Central memory CD8-positive, alpha-beta T cell (primary cell): ENCODE measurements around the gene NFS1.
"Not testable (repeated sequence)": the region's sequence is repeated elsewhere in the genome, so short reads cannot be mapped to it uniquely, and the experiment has no call there.

Experiments
- ATAC-seq: fragments of 150-1000 bp; cut with Tn5 transposase; replicated peaks from 2 replicates; pipeline ENCODE4 v1.10.0; 2022; ENCODE audit warnings: mild to moderate bottlenecking, moderate FRiP score, moderate number of reproducible peaks; ENCODE audit not compliant: poor library complexity, severe bottlenecking; ENCODE audit errors: extremely low read depth
- DNase-seq, 2 donors: peaks; one replicate each; pipeline ENCODE4 v3.0.0; 2021; ENCODE audit warnings: low spot score in 2 of 2
- H3K27ac Mint-ChIP-seq: one replicate; pipeline ENCODE4 v1.8.0; 2022; ENCODE audit warnings: low read depth, mild to moderate bottlenecking, moderate library complexity, mixed read lengths
- H3K27me3 Mint-ChIP-seq: one replicate; pipeline ENCODE4 v1.8.0; 2022; ENCODE audit warnings: mixed read lengths
- H3K36me3 Mint-ChIP-seq: one replicate; pipeline ENCODE4 v1.8.0; 2022; ENCODE audit warnings: mild to moderate bottlenecking, moderate library complexity, mixed read lengths; ENCODE audit not compliant: insufficient read depth
- H3K4me1 Mint-ChIP-seq: one replicate; pipeline ENCODE4 v1.8.0; 2022; ENCODE audit warnings: mixed read lengths
- H3K4me3 Mint-ChIP-seq: one replicate; pipeline ENCODE4 v1.8.0; 2022; ENCODE audit warnings: mild to moderate bottlenecking, moderate library complexity, mixed read lengths
- H3K9me3 Mint-ChIP-seq: one replicate; pipeline ENCODE4 v1.8.0; 2022; ENCODE audit warnings: mixed read lengths

The NFS1 gene

GRCh38 chr20:35699127-35699956, at the start of gene NFS1, which contains the start of gene ROMO1:
Gene NFS1, minus strand, starts transcription at chr20:35699352. Its CDS starts 64 bp downstream, at chr20:35699288.
Gene ROMO1, plus strand, starts transcription at chr20:35699405. Its CDS starts 228 bp downstream, at chr20:35699633.
- ATAC-seq (peak; percentile 93), DNase-seq (peak; percentile 67 to 72)
- Mint-ChIP-seq H3K27ac (peak within 1 kb of the TSS; percentile 98), H3K36me3 (peaks cover 63% of the 10 kb centered on the region), H3K9me3 (no peaks in the 10 kb centered on the region), H3K4me3 (peak within 1 kb of the TSS; percentile 99), H3K27me3 (no peaks in the 10 kb centered on the region), H3K4me1 (peaks cover 42% of the 10 kb centered on the region)

- H3K4me3 Mint-ChIP-seq = peak overlapping the region; percentile 97
- peak overlapping the region; percentile 99 for H3K27ac Mint-ChIP-seq
- H3K4me1 Mint-ChIP-seq = peaks cover 39% of the 10 kb centered on the region
- H3K36me3 Mint-ChIP-seq = peaks cover 36% of the 10 kb centered on the region
- not testable (repeated sequence) for DNase-seq, H3K27me3 Mint-ChIP-seq, H3K9me3 Mint-ChIP-seq, ATAC-seq
Measured at GRCh38 chr20:35744492-35744841, 45.3 kb upstream of the NFS1 start.

GRCh38 chr20:35743693-35744491, 44.7 kb upstream of the NFS1 start:
- Mint-ChIP-seq H3K36me3 (peaks cover 40% of the 10 kb centered on the region), H3K4me3 (peak overlapping the region; percentile 97), H3K27ac (peak overlapping the region; percentile 99), H3K27me3 (no peaks in the 10 kb centered on the region), H3K9me3 (no peaks in the 10 kb centered on the region), H3K4me1 (peaks cover 43% of the 10 kb centered on the region)
- DNase-seq (no peak), ATAC-seq (no peak)

GRCh38 chr20:35742741-35743523, 43.8 kb upstream of the NFS1 start:
- no peak for ATAC-seq
- Mint-ChIP-seq H3K36me3 (peaks cover 50% of the 10 kb centered on the region), H3K4me3 (peak overlapping the region; percentile 97), H3K27me3 (no peaks in the 10 kb centered on the region), H3K4me1 (peaks cover 52% of the 10 kb centered on the region), H3K9me3 (no peaks in the 10 kb centered on the region), H3K27ac (peak overlapping the region; percentile 99)
- DNase-seq = no peak

GRCh38 chr20:35741892-35742740, 43.0 kb upstream of the NFS1 start, which contains the start of gene RBM39:
Gene RBM39, minus strand, starts transcription at chr20:35742260. Its CDS starts 1,386 bp downstream, at chr20:35740874.
- Mint-ChIP-seq H3K9me3 (no peaks in the 10 kb centered on the region), H3K36me3 (peaks cover 58% of the 10 kb centered on the region), H3K27ac (peak within 1 kb of the TSS; percentile 99), H3K4me3 (peak within 1 kb of the TSS; percentile 97), H3K4me1 (peaks cover 53% of the 10 kb centered on the region), H3K27me3 (no peaks in the 10 kb centered on the region)
- DNase-seq (peak; percentile 92 to 100), ATAC-seq (peak; percentile 85)

GRCh38 chr20:35739294-35740163, 40.4 kb upstream of the NFS1 start:
- peaks cover 62% of the 10 kb centered on the region for H3K4me1 Mint-ChIP-seq
- peak overlapping the region; percentile 99 for H3K27ac Mint-ChIP-seq
- ATAC-seq (no peak), DNase-seq (no peak)
- peaks cover 78% of the 10 kb centered on the region for H3K36me3 Mint-ChIP-seq
- peak overlapping the region; percentile 97 for H3K4me3 Mint-ChIP-seq
- no peaks in the 10 kb centered on the region for H3K27me3 Mint-ChIP-seq
- no peaks in the 10 kb centered on the region for H3K9me3 Mint-ChIP-seq

GRCh38 chr20:35738410-35739179, 39.4 kb upstream of the NFS1 start:
- Mint-ChIP-seq H3K27ac (peak overlapping the region; percentile 82), H3K27me3 (no peaks in the 10 kb centered on the region), H3K4me1 (peaks cover 63% of the 10 kb centered on the region), H3K9me3 (no peaks in the 10 kb centered on the region), H3K4me3 (peak overlapping the region; percentile 97), H3K36me3 (peaks cover 85% of the 10 kb centered on the region)
- DNase-seq = no peak
- ATAC-seq = no peak

GRCh38 chr20:35737865-35738333, 38.7 kb upstream of the NFS1 start:
- peaks cover 63% of the 10 kb centered on the region for H3K4me1 Mint-ChIP-seq
- peak overlapping the region; percentile 97 for H3K4me3 Mint-ChIP-seq
- no peak for ATAC-seq
- DNase-seq = no peak
- H3K9me3 Mint-ChIP-seq = no peaks in the 10 kb centered on the region
- H3K27me3 Mint-ChIP-seq = no peaks in the 10 kb centered on the region
- peaks cover 90% of the 10 kb centered on the region for H3K36me3 Mint-ChIP-seq
- peak overlapping the region; percentile 82 for H3K27ac Mint-ChIP-seq

GRCh38 chr20:35735826-35736470, 36.8 kb upstream of the NFS1 start:
- Mint-ChIP-seq H3K4me1 (peaks cover 62% of the 10 kb centered on the region), H3K36me3 (peaks cover 89% of the 10 kb centered on the region), H3K27ac (peak overlapping the region; percentile 51), H3K27me3 (no peaks in the 10 kb centered on the region), H3K9me3 (no peaks in the 10 kb centered on the region), H3K4me3 (peak overlapping the region; percentile 97)
- no peak for ATAC-seq
- no peak for DNase-seq
